SK-N-SH treated with all-trans-retinoic acid at 6 μM for 48 hours (cell line): Measurements from ENCODE around the gene GAN.

ENCODE experiments used
- ARNTL ChIP-seq: fragments of 450-650 bp; formaldehyde crosslinking; IDR thresholded peaks from 2 replicates; pipeline ENCODE4 v1.5.0; 2020; ENCODE audit warnings: low read depth, mild to moderate bottlenecking, moderate library complexity, borderline replicate concordance
- CSDC2 ChIP-seq: fragments of 250-450 bp; sonication (Bioruptor Pico); IDR thresholded peaks from 2 replicates; pipeline ENCODE4 v1.5.0; 2020; ENCODE audit warnings: mild to moderate bottlenecking, moderate library complexity
- CSRNP3 ChIP-seq: fragments of 250-450 bp; sonication (Bioruptor Pico); IDR thresholded peaks from 2 replicates; pipeline ENCODE4 v1.5.1; 2021; ENCODE audit warnings: mild to moderate bottlenecking, moderate library complexity
- ESRRG ChIP-seq: fragments of 250-450 bp; sonication (Bioruptor Pico); IDR thresholded peaks from 2 replicates; pipeline ENCODE4 v1.6.1; 2021; ENCODE audit warnings: mild to moderate bottlenecking
- ISL1 ChIP-seq: fragments of 250-450 bp; sonication (Bioruptor Pico); IDR thresholded peaks from 2 replicates; pipeline ENCODE4 v2.1.2; 2022; ENCODE audit warnings: mild to moderate bottlenecking, moderate library complexity
- PATZ1 ChIP-seq: fragments of 250-450 bp; sonication (Bioruptor Pico); IDR thresholded peaks from 2 replicates; pipeline ENCODE4 v1.8.0; 2020; ENCODE audit warnings: mild to moderate bottlenecking, moderate library complexity, borderline replicate concordance
- RARB ChIP-seq: fragments of 250-450 bp; sonication (Bioruptor Pico); IDR thresholded peaks from 2 replicates; pipeline ENCODE4 v1.8.0; 2021; ENCODE audit warnings: mild to moderate bottlenecking, moderate library complexity
- TOX ChIP-seq: fragments of 250-450 bp; sonication (Bioruptor Pico); IDR thresholded peaks from 2 replicates; pipeline ENCODE4 v1.8.0; 2021; ENCODE audit warnings: mild to moderate bottlenecking, moderate library complexity, borderline replicate concordance
- ZNF565 ChIP-seq: fragments of 450-650 bp; formaldehyde crosslinking; conservative IDR thresholded peaks from 2 replicates; pipeline ENCODE4 v1.5.0; 2020; ENCODE audit warnings: low read depth, mild to moderate bottlenecking, moderate library complexity
- ZNF70 ChIP-seq: fragments of 450-650 bp; formaldehyde crosslinking; IDR thresholded peaks from 2 replicates; pipeline ENCODE4 v1.5.0; 2020; ENCODE audit warnings: mild to moderate bottlenecking, moderate library complexity

- TF ChIP-seq ZNF70 (CRISPR knock-in tag) (no peak), ZNF565 (CRISPR knock-in tag) (no peak), CSRNP3 (CRISPR knock-in tag) (no peak), PATZ1 (no peak), TOX (CRISPR knock-in tag) (no peak), ARNTL (CRISPR knock-in tag) (no peak), ESRRG (CRISPR knock-in tag) (no peak), ISL1 (CRISPR knock-in tag) (no peak), RARB (CRISPR knock-in tag) (no peak), CSDC2 (CRISPR knock-in tag) (no peak)
Observed at GRCh38 chr16:81327447-81328196, 12.9 kb downstream of the GAN start.
